ENCODE results near the gene LCNL1.

LCNL1 gene

GRCh38 chr9:136962163-136962562 is 20.6 kb upstream of the LCNL1 start:
- H3K4me3 ChIP-seq (ENCODE audit: low read depth, low read length): no peak overlapping the region
- no peak overlapping the region for H2AFZ ChIP-seq
- no peaks in the 10 kb centered on the region for H3K36me3 ChIP-seq (ENCODE audit: control insufficient read depth, insufficient read depth, low read length)
- no peak overlapping the region for H3K9ac ChIP-seq
- H3K4me2 ChIP-seq (ENCODE audit: low read length): no peak overlapping the region
- no peaks in the 10 kb centered on the region for H3K4me1 ChIP-seq
- no peaks in the 10 kb centered on the region for H3K27me3 ChIP-seq (ENCODE audit: control insufficient read depth, insufficient read depth, low read length)
- TF ChIP-seq CTCF (IDR thresholded peaks at IDR 0.05): no peak
- H3K27ac ChIP-seq: no peak overlapping the region
- no peaks in the 10 kb centered on the region for H3K79me2 ChIP-seq
- H3K9me3 ChIP-seq (ENCODE audit: control insufficient read depth, low read length): no peaks in the 10 kb centered on the region

DNA sequence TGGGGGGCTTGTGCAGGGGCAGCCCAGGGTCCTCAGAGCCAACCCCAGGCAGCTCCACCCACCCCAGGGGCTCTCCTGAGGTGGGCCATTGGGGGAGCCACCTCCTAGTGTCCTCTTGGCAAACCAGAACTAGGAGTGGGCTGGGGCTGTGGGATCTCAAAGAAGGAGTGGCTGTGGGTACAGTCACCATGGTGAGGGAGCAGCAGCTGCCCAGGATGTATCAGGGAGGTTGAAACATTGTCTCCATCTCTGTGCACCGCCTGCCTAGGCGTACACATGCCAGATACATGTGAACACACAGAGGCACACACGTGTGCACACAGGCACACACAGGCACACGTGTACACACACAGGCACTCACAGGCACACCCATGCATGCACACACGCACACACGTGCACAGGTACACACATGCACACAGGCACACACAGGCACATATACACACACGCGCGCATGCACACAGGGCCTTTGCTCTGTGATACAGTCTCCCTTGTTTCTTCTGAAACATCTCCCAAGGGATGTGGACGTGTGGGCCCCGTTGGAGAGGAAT is 20.0 kb upstream of the LCNL1 start:
- Histone ChIP-seq H3K27ac (no peak overlapping the region), H3K36me3 (ENCODE audit: control insufficient read depth, insufficient read depth, low read length) (no peaks in the 10 kb centered on the region), H3K4me1 (no peaks in the 10 kb centered on the region), H3K9me3 (ENCODE audit: control insufficient read depth, low read length) (no peaks in the 10 kb centered on the region), H3K79me2 (no peaks in the 10 kb centered on the region), H3K4me3 (ENCODE audit: low read depth, low read length) (no peak overlapping the region), H3K9ac (no peak overlapping the region), H2AFZ (no peak overlapping the region), H3K27me3 (ENCODE audit: control insufficient read depth, insufficient read depth, low read length) (no peaks in the 10 kb centered on the region), H3K4me2 (ENCODE audit: low read length) (no peak overlapping the region)
- TF ChIP-seq CTCF (IDR thresholded peaks at IDR 0.05): no peak

DNA sequence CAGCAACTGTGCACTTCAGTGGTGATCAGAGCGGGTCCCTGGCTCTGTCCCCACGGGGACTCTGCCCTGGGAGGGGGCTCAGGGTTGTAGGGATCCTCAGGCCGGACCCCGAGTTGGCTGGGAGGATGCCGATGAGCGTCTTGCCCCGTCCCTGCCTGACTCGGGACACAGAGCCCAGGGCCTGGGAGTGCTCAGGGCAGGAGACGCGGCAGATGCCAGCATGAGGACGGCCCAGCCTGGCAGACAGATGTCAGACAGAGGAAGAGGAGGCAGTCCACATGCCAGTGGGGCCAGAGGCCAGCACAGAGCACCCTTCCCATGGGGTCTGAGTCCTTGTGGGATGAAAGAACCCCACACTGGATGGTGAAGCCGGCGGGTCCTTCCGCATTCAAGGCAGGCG is 19.5 kb upstream of the LCNL1 start:
- no peak overlapping the region for H3K4me2 ChIP-seq (ENCODE audit: low read length)
- H3K4me3 ChIP-seq (ENCODE audit: low read depth, low read length): no peak overlapping the region
- TF ChIP-seq CTCF (IDR thresholded peaks at IDR 0.05): no peak
- H3K4me1 ChIP-seq: no peaks in the 10 kb centered on the region
- no peaks in the 10 kb centered on the region for H3K79me2 ChIP-seq
- H3K36me3 ChIP-seq (ENCODE audit: control insufficient read depth, insufficient read depth, low read length): no peaks in the 10 kb centered on the region
- no peaks in the 10 kb centered on the region for H3K27me3 ChIP-seq (ENCODE audit: control insufficient read depth, insufficient read depth, low read length)
- no peak overlapping the region for H3K9ac ChIP-seq
- no peak overlapping the region for H3K27ac ChIP-seq
- H3K9me3 ChIP-seq (ENCODE audit: control insufficient read depth, low read length): no peaks in the 10 kb centered on the region
- H2AFZ ChIP-seq: no peak overlapping the region

- Histone ChIP-seq H3K36me3 (ENCODE audit: control insufficient read depth, insufficient read depth, low read length) (no peaks in the 10 kb centered on the region), H3K4me1 (no peaks in the 10 kb centered on the region), H3K9me3 (ENCODE audit: control insufficient read depth, low read length) (no peaks in the 10 kb centered on the region), H3K27ac (no peak overlapping the region), H2AFZ (no peak overlapping the region), H3K79me2 (no peaks in the 10 kb centered on the region), H3K4me2 (ENCODE audit: low read length) (no peak overlapping the region), H3K27me3 (ENCODE audit: control insufficient read depth, insufficient read depth, low read length) (no peaks in the 10 kb centered on the region), H3K4me3 (ENCODE audit: low read depth, low read length) (no peak overlapping the region), H3K9ac (no peak overlapping the region)
- TF ChIP-seq CTCF (IDR thresholded peaks at IDR 0.05): no peak
These were observed 19.0 kb upstream of the LCNL1 start for GRCh38 chr9:136963751-136964150.

GRCh38 chr9:136964171-136964689 is 18.6 kb upstream of the LCNL1 start:
- no peaks in the 10 kb centered on the region for H3K4me1 ChIP-seq
- no peak overlapping the region for H3K9ac ChIP-seq
- no peaks in the 10 kb centered on the region for H3K27me3 ChIP-seq (ENCODE audit: control insufficient read depth, insufficient read depth, low read length)
- no peak overlapping the region for H2AFZ ChIP-seq
- H3K4me2 ChIP-seq (ENCODE audit: low read length): no peak overlapping the region
- H3K4me3 ChIP-seq (ENCODE audit: low read depth, low read length): no peak overlapping the region
- H3K9me3 ChIP-seq (ENCODE audit: control insufficient read depth, low read length): no peaks in the 10 kb centered on the region
- H3K79me2 ChIP-seq: no peaks in the 10 kb centered on the region
- H3K27ac ChIP-seq: no peak overlapping the region
- TF ChIP-seq CTCF (IDR thresholded peaks at IDR 0.05): no peak
- no peaks in the 10 kb centered on the region for H3K36me3 ChIP-seq (ENCODE audit: control insufficient read depth, insufficient read depth, low read length)
